Effector CD4-positive, alpha-beta T cell (primary cell): ENCODE data around the gene AFG3L2.

Experiments
- DNase-seq: peaks from one replicate; pipeline ENCODE4 v3.0.0-alpha.2; 2020

Gene AFG3L2

GRCh38 chr18:12347895-12348294, 29.1 kb downstream of the AFG3L2 start:
- no peak for DNase-seq

GRCh38 chr18:12346240-12346565, 30.8 kb downstream of the AFG3L2 start:
- DNase-seq = no peak

- DNase-seq = no peak
These were observed 31.4 kb downstream of the AFG3L2 start for GRCh38 chr18:12345491-12346239.

- DNase-seq = no peak
These were observed 34.4 kb downstream of the AFG3L2 start for GRCh38 chr18:12342661-12343060.

DNA sequence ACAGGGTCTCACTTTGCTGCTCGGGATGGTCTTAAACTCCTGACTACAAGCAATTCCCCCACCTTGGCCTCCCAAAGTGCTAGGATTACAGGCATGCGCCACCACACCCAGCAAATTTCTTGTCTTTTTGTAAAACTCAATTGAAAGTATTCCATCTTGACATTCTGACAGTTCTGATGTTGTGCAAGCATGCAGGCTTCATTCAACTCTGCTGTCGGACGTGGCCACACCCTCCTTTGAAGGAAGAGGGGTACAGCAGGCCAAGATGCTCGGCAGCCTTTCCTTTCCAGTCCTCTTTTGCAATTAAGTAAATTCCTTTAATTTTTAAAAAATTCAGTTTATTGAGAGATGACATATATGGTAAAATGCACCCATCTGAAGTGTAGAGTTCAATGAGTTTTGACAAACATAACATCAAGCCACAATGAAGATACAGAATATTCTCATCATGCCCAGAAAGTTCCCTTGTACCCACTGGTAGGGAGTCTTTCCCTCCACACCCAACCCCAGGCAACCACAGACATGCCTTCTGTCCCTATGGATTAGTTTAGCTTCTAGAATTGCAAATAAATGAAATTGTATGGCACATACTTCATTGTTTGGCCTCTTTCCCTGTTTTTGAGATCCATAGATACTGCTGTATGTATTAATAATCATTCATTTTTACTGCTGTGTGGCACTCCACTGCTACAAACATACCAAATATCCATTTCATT, 35.9 kb downstream of the AFG3L2 start:
- DNase-seq = no peak

DNA sequence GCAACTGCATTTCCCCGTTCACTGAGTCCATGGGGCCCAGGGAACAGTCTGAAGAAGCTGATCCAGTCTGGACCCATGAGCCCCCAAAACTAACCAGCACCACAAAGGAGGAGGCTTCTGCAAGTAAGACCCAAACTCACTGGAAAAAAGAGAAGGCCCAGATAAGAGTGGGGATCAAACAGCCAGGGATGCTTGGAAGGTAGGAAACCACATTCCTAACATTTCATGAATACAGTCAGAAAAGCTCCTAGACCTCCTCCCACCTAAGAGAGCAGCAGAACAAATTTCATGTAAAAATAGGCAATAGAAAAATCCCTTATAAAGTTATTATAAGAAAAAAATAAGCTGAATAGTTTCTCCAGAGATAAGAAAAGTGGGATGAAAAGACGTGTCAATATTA, 38.6 kb downstream of the AFG3L2 start:
- no peak for DNase-seq

- DNase-seq = no peak
These were observed 40.1 kb downstream of the AFG3L2 start for GRCh38 chr18:12336887-12337286.

GRCh38 chr18:12336171-12336613, 40.8 kb downstream of the AFG3L2 start:
- DNase-seq = no peak

- DNase-seq = no peak
These were observed 41.5 kb downstream of the AFG3L2 start for GRCh38 chr18:12335503-12335902.

GRCh38 chr18:12334863-12335262, 42.2 kb downstream of the AFG3L2 start:
- DNase-seq = no peak

GRCh38 chr18:12334366-12334808, 42.6 kb downstream of the AFG3L2 start:
- DNase-seq = no peak

- no peak for DNase-seq
These were observed 43.3 kb downstream of the AFG3L2 start for GRCh38 chr18:12333506-12334290.

GRCh38 chr18:12330766-12331165, 46.3 kb downstream of the AFG3L2 start:
- no peak for DNase-seq

GRCh38 chr18:12329125-12329698, 47.8 kb downstream of the AFG3L2 start:
- DNase-seq = no peak

GRCh38 chr18:12328179-12328823, 48.7 kb downstream of the AFG3L2 start:
- no peak for DNase-seq

DNA sequence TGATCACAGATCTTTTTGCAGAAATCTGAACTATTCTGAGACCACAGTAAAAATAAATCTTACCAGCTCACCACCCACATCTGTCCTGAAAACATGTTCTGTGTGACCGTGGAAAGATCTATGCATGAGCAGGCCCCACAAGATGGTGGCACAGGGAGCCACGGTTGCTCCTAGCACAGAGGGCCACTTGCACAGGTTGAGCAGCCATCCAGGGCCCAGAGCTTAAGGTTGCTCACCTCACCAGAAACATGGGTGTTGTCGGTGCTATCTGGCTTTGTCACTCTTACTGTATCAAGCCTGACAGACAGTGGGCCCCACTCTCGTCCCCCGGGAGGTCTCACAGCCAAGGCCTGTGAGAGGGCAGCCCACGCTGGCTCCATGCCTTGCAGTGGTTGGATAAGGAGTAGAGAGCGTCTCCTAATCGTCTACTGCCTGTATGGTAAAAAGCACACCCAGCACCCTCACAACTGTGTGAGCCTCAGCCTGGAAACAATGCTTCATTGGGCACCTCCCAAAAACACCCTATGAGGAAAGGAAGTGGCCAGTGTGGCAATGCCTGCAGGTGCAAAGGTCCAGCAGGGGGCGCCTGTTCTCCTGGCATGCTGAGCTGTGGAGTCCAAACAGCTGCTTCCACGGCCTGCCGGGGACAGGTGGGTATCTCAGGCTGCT, 49.4 kb downstream of the AFG3L2 start:
- peak; percentile 64 for DNase-seq

GRCh38 chr18:12326711-12327460, 50.1 kb downstream of the AFG3L2 start:
- no peak for DNase-seq

- no peak for DNase-seq
These were observed 51.2 kb downstream of the AFG3L2 start for GRCh38 chr18:12325726-12326245.

DNA sequence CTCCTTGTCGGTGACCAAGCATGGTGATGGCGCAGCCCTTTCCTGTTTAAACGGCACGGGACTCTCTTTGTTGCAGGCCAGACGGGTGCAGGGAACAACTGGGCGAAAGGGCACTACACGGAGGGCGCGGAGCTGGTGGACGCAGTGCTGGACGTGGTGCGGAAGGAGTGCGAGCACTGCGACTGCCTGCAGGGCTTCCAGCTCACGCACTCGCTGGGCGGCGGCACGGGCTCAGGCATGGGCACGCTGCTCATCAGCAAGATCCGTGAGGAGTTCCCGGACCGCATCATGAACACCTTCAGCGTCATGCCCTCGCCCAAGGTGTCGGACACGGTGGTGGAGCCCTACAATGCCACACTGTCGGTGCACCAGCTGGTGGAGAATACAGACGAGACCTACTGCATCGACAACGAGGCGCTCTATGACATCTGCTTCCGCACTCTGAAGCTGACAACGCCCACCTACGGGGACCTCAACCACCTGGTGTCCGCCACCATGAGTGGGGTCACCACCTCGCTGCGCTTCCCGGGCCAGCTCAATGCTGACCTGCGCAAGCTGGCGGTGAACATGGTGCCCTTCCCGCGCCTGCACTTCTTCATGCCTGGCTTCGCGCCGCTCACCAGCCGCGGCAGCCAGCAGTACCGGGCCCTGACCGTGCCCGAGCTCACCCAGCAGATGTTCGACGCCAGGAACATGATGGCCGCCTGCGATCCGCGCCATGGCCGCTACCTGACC, 51.9 kb downstream of the AFG3L2 start:
- no peak for DNase-seq

GRCh38 chr18:12321333-12321732, 55.7 kb downstream of the AFG3L2 start:
- DNase-seq = no peak
